Left hindlimb (tissue), 1 donor: ENCODE data around the gene TMEM190.

ENCODE experiments used
- DNase-seq: peaks from one replicate; pipeline ENCODE4 v3.0.0-alpha.2; 2018

Gene TMEM190

GRCh38 chr19:55372316-55373081 is 4.1 kb upstream of the TMEM190 start:
- no peak for DNase-seq

- no peak for DNase-seq
Observed at GRCh38 chr19:55373306-55373992, 3.2 kb upstream of the TMEM190 start.

- DNase-seq = peak; percentile 58
Observed at GRCh38 chr19:55373993-55374757, 2.5 kb upstream of the TMEM190 start.

GRCh38 chr19:55377356-55378131 is 918 bp downstream of the TMEM190 start:
- peak; percentile 63 for DNase-seq

- peak; percentile 81 for DNase-seq
Observed at GRCh38 chr19:55379174-55379573, 2.5 kb downstream of the TMEM190 start.

GRCh38 chr19:55382013-55382412 is 5.4 kb downstream of the TMEM190 start:
- no peak for DNase-seq

- DNase-seq = no peak
Observed at GRCh38 chr19:55382522-55383054, 6.0 kb downstream of the TMEM190 start.

GRCh38 chr19:55383279-55384130 is 6.9 kb downstream of the TMEM190 start:
- DNase-seq = peak; percentile 60

GRCh38 chr19:55384131-55384919 is 7.7 kb downstream of the TMEM190 start, which contains the start of gene TMEM238:
TSS of gene TMEM238 (minus strand) at chr19:55384292. CDS start at chr19:55384259, 33 bp downstream.
- no peak for DNase-seq

- DNase-seq = peak; percentile 96
Observed at GRCh38 chr19:55384920-55385723, 8.5 kb downstream of the TMEM190 start.

- peak; percentile 99 for DNase-seq
Observed at GRCh38 chr19:55385724-55386492, 9.3 kb downstream of the TMEM190 start, which contains the start of gene RPL28. TSS of gene RPL28 (plus strand) at chr19:55385932. CDS start at chr19:55386358, 426 bp downstream.

GRCh38 chr19:55386493-55386971 is 9.9 kb downstream of the TMEM190 start:
- no peak for DNase-seq

- no peak for DNase-seq
Observed at GRCh38 chr19:55387736-55388497, 11.3 kb downstream of the TMEM190 start.

GRCh38 chr19:55389386-55390317 is 13.0 kb downstream of the TMEM190 start:
- peak; percentile 34 for DNase-seq

- DNase-seq = peak; percentile 26
Observed at GRCh38 chr19:55390461-55390880, 13.8 kb downstream of the TMEM190 start.

- DNase-seq = peak; percentile 26
Observed at GRCh38 chr19:55391191-55391670, 14.6 kb downstream of the TMEM190 start.
